Loucy (cell line): ENCODE results near the gene P2RX1.

ENCODE experiments used
- EZH2phosphoT487 ChIP-seq: fragments of 200-600 bp; IDR thresholded peaks from 2 replicates; pipeline ENCODE4 v1.6.1; 2018; ENCODE audit warnings: antibody characterized with exemption, mild to moderate bottlenecking, moderate library complexity, borderline replicate concordance
- TF ChIP-seq, protein P1 (sequence below): fragments of 200-600 bp; sonication (generic); conservative IDR thresholded peaks from 2 replicates; pipeline ENCODE4 v1.5.1; 2014; ENCODE audit warnings: mild to moderate bottlenecking, antibody characterized with exemption, low read length

DNA sequence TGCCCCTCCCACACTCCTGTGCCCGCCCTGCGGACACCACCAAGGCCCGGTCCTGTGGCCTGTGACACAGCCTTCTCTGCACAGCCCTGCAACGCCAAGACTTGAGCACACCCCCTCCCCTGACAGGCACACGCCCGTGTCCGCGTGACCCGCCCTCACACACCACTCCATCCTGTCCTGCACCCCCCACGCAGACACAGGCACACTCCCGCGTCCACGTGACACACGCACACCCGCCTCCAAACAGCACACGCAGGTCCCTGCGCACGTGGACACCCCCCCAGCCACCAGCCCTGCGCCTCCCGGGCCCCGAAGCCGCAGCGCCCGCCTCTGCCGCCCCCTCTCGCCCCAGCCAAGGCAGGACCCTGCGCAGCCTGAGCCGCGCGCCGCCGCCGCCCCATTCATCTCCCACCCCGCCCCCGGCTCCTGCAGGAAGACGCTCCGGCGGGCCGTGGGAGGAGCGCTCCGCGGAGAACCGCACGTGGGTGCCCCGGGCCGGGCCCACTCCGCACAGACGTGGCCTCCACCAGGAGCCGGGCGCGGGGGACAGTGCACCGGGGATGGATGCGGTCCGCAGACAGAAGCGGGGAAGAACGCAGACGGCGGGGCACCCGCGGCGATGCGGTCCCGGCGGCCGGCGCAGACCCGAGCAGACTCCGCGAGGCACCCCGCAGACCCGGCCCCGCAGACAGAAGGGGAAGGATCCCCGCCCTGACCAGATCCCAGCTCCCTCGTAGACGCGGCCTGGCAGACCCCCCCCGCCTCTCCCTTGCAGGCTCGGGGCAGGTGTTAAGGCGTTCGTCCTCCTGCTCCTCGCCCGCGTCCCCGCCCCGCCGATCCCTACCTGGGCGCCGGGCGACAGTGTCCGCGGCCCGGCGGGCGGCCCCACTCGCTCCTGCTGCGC, 23.9 kb downstream of the P2RX1 start:
- TF ChIP-seq, protein P1, sequence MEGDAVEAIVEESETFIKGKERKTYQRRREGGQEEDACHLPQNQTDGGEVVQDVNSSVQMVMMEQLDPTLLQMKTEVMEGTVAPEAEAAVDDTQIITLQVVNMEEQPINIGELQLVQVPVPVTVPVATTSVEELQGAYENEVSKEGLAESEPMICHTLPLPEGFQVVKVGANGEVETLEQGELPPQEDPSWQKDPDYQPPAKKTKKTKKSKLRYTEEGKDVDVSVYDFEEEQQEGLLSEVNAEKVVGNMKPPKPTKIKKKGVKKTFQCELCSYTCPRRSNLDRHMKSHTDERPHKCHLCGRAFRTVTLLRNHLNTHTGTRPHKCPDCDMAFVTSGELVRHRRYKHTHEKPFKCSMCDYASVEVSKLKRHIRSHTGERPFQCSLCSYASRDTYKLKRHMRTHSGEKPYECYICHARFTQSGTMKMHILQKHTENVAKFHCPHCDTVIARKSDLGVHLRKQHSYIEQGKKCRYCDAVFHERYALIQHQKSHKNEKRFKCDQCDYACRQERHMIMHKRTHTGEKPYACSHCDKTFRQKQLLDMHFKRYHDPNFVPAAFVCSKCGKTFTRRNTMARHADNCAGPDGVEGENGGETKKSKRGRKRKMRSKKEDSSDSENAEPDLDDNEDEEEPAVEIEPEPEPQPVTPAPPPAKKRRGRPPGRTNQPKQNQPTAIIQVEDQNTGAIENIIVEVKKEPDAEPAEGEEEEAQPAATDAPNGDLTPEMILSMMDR, result no peak
- no peak for TF ChIP-seq EZH2phosphoT487
